HepG2 (cell line): ENCODE measurements around the gene CCND1. TPM values are rescaled to one million over a fixed set of nuclear protein-coding genes. Genes with fewer than 3 reads are reported as not detected.

Source experiments
- AGO1 ChIP-seq: fragments of 200-400 bp; formaldehyde crosslinking; IDR thresholded peaks from 2 replicates; pipeline ENCODE4 v1.6.1; 2017; ENCODE audit warnings: mild to moderate bottlenecking, low read depth, low read length, moderate library complexity; ENCODE audit not compliant: poor library complexity, severe bottlenecking
- CBX1 ChIP-seq: IDR thresholded peaks from one replicate; pipeline ENCODE4 v1.6.1; 2016; ENCODE audit warnings: antibody characterized with exemption, low read depth
- CC2D1A ChIP-seq: sonication (generic); formaldehyde crosslinking; IDR thresholded peaks from 2 replicates; pipeline ENCODE4 v1.8.1; 2023; ENCODE audit warnings: mild to moderate bottlenecking, missing genetic modification reagents
- GPBP1L1 ChIP-seq: sonication (generic); formaldehyde crosslinking; IDR thresholded peaks from 2 replicates; pipeline ENCODE4 v1.5.0; 2020; ENCODE audit warnings: mild to moderate bottlenecking, missing genetic modification reagents
- GTF3A ChIP-seq: sonication (generic); formaldehyde crosslinking; conservative IDR thresholded peaks from 2 replicates; pipeline ENCODE4 v1.4.0; 2020; ENCODE audit warnings: mild to moderate bottlenecking, missing genetic modification reagents
- KDM4B ChIP-seq: sonication (generic); formaldehyde crosslinking; IDR thresholded peaks from 2 replicates; pipeline ENCODE4 v1.4.0; 2020; ENCODE audit warnings: missing genetic modification reagents
- KLF9 ChIP-seq: IDR thresholded peaks from 2 replicates; pipeline ENCODE4 v1.6.1; 2016; ENCODE audit warnings: low read depth
- MBNL3 ChIP-seq: fragments of 250-450 bp; sonication (Bioruptor Pico); conservative IDR thresholded peaks from 2 replicates; pipeline ENCODE4 v1.8.0; 2022; ENCODE audit warnings: mild to moderate bottlenecking, inconsistent platforms
- MXI1 ChIP-seq: IDR thresholded peaks from 3 replicates; pipeline ENCODE4 v1.6.1; 2012; ENCODE audit warnings: low read depth, low read length, inconsistent platforms, borderline replicate concordance
- NR0B2 ChIP-seq: sonication (generic); formaldehyde crosslinking; IDR thresholded peaks from 2 replicates; pipeline ENCODE4 v1.4.0; 2020; ENCODE audit warnings: mild to moderate bottlenecking, missing genetic modification reagents
- NR1H2 ChIP-seq: sonication (generic); formaldehyde crosslinking; IDR thresholded peaks from 2 replicates; pipeline ENCODE4 v1.8.1; 2022; ENCODE audit warnings: low read depth, missing genetic modification reagents, borderline replicate concordance
- SKI ChIP-seq: fragments of 450-650 bp; IDR thresholded peaks from one replicate; pipeline ENCODE4 v1.6.1; 2018; ENCODE audit warnings: mild to moderate bottlenecking; ENCODE audit not compliant: partially characterized antibody
- SNAI1 ChIP-seq: sonication (generic); formaldehyde crosslinking; IDR thresholded peaks from 2 replicates; pipeline ENCODE4 v1.5.0; 2020; ENCODE audit warnings: mild to moderate bottlenecking, missing genetic modification reagents, borderline replicate concordance
- SP140L ChIP-seq: sonication (generic); formaldehyde crosslinking; IDR thresholded peaks from 2 replicates; pipeline ENCODE4 v1.4.0; 2020; ENCODE audit warnings: missing genetic modification reagents, borderline replicate concordance
- TBX2 ChIP-seq: sonication (generic); formaldehyde crosslinking; IDR thresholded peaks from 2 replicates; pipeline ENCODE4 v1.5.0; 2020; ENCODE audit warnings: missing genetic modification reagents, mild to moderate bottlenecking, borderline replicate concordance
- ZKSCAN5 ChIP-seq: sonication (generic); formaldehyde crosslinking; IDR thresholded peaks from 2 replicates; pipeline ENCODE4 v1.5.1; 2020; ENCODE audit warnings: mild to moderate bottlenecking, missing genetic modification reagents
- ZNF136 ChIP-seq: sonication (generic); formaldehyde crosslinking; IDR thresholded peaks from 2 replicates; pipeline ENCODE4 v1.8.1; 2022; ENCODE audit warnings: low read depth, mild to moderate bottlenecking, moderate library complexity, missing genetic modification reagents
- ZNF276 ChIP-seq: sonication (generic); formaldehyde crosslinking; IDR thresholded peaks from 2 replicates; pipeline ENCODE4 v1.4.0; 2020; ENCODE audit warnings: mild to moderate bottlenecking, low read depth, missing genetic modification reagents
- ZNF317 ChIP-seq: sonication (generic); formaldehyde crosslinking; IDR thresholded peaks from 2 replicates; pipeline ENCODE4 v1.5.0; 2020; ENCODE audit warnings: mild to moderate bottlenecking, missing genetic modification reagents
- ZNF775 ChIP-seq: sonication (generic); formaldehyde crosslinking; IDR thresholded peaks from 2 replicates; pipeline ENCODE4 v1.4.0; 2020; ENCODE audit warnings: missing genetic modification reagents, mild to moderate bottlenecking, moderate library complexity, borderline replicate concordance
- ZNF891 ChIP-seq: sonication (generic); formaldehyde crosslinking; IDR thresholded peaks from 2 replicates; pipeline ENCODE4 v1.5.0; 2020; ENCODE audit warnings: mild to moderate bottlenecking, missing genetic modification reagents
- polyA plus RNA-seq, 8 experiments: library from polyadenylated mRNA; depleted of rRNA in 3 of 8; stranded (reverse) in 7 of 8; unstranded in 1 of 8; fragments of >200 nt; fragmentation: Illumina TruSeq in 4 of 8; extraction: Trizol in 4 of 8; gene quantifications; 2 replicates each; pipeline versions ENCODE4 v1.2.1 to v1.2.3, GENCODE V29; 2011 to 2016; ENCODE audit warnings: low read depth in 4 of 8, missing spikeins in 1 of 8, mixed read lengths in 1 of 8; ENCODE audit not compliant: insufficient read depth in 1 of 8
- total RNA-seq, 5 experiments: library from RNA; depleted of rRNA; stranded (reverse); fragments of >200 nt; fragmentation: Illumina TruSeq; extraction: Trizol; gene quantifications; 2 replicates each; pipeline ENCODE4 v1.2.3, GENCODE V29; 2016; ENCODE audit warnings: low read depth in 1 of 5
- TF ChIP-seq, protein P1 (sequence below): sonication (generic); formaldehyde crosslinking; IDR thresholded peaks from 2 replicates; pipeline ENCODE4 v1.4.0; 2020; ENCODE audit warnings: mild to moderate bottlenecking, missing genetic modification reagents
- TF ChIP-seq, protein P2 (sequence below): sonication (generic); formaldehyde crosslinking; IDR thresholded peaks from 2 replicates; pipeline ENCODE4 v1.9.0; 2021; ENCODE audit warnings: missing genetic modification reagents, borderline replicate concordance

CCND1 gene
- total and polyA plus RNA-seq, 2 of the 13 experiments (the other 11 are each of a cell fraction or from before 2014, with no cell fraction given), result 107 to 136 TPM

- TF ChIP-seq CC2D1A (CRISPR knock-in tag) (no peak), NR0B2 (CRISPR knock-in tag) (peak; percentile 65; the same call in 1 of the 2 replicates), ZKSCAN5 (CRISPR knock-in tag) (no peak), GTF3A (no peak), ZNF276 (CRISPR knock-in tag) (0 out of 2 replicates have a peak, but pooled peaks have one; percentile 57), KDM4B (CRISPR knock-in tag) (peak; percentile 80; the same call in 1 of the 2 replicates), MBNL3 (CRISPR knock-in tag) (no peak), SP140L (CRISPR knock-in tag) (no peak), CBX1 (no peak), ZNF136 (0 out of 2 replicates have a peak, but pooled peaks have one; percentile 90), KLF9 (no peak), ZNF775 (CRISPR knock-in tag) (no peak), ZNF891 (no peak), ZNF317 (CRISPR knock-in tag) (0 out of 2 replicates have a peak, but pooled peaks have one; percentile 47), TBX2 (CRISPR knock-in tag) (peak; percentile 81), AGO1 (peak; percentile 44), MXI1 (peak; percentile 76; the same call in 1 of the 3 replicates), NR1H2 (no peak), GPBP1L1 (CRISPR knock-in tag) (no peak), SNAI1 (CRISPR knock-in tag) (no peak; the same call in 1 of the 2 replicates), SKI (peak; percentile 68)
- TF ChIP-seq, protein P1, sequence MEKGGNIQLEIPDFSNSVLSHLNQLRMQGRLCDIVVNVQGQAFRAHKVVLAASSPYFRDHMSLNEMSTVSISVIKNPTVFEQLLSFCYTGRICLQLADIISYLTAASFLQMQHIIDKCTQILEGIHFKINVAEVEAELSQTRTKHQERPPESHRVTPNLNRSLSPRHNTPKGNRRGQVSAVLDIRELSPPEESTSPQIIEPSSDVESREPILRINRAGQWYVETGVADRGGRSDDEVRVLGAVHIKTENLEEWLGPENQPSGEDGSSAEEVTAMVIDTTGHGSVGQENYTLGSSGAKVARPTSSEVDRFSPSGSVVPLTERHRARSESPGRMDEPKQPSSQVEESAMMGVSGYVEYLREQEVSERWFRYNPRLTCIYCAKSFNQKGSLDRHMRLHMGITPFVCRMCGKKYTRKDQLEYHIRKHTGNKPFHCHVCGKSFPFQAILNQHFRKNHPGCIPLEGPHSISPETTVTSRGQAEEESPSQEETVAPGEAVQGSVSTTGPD (CRISPR knock-in tag), result peak; percentile 83
- TF ChIP-seq, protein P2, sequence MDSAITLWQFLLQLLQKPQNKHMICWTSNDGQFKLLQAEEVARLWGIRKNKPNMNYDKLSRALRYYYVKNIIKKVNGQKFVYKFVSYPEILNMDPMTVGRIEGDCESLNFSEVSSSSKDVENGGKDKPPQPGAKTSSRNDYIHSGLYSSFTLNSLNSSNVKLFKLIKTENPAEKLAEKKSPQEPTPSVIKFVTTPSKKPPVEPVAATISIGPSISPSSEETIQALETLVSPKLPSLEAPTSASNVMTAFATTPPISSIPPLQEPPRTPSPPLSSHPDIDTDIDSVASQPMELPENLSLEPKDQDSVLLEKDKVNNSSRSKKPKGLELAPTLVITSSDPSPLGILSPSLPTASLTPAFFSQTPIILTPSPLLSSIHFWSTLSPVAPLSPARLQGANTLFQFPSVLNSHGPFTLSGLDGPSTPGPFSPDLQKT (CRISPR knock-in tag), result no peak
Measured at GRCh38 chr11:69644071-69644961, 3.4 kb downstream of the CCND1 start (continued).
